CD4-positive, alpha-beta T cell (primary cell): ENCODE data around the gene CYB5A. TPM values are rescaled to one million over a fixed set of nuclear protein-coding genes. Genes with fewer than 3 reads are reported as not detected.

Source experiments
- ATAC-seq: fragments of 200-7000 bp; cut with Tn5 transposase; one replicate; pipeline ENCODE4 v1.10.0; 2022; ENCODE audit warnings: mild to moderate bottlenecking; ENCODE audit not compliant: poor library complexity
- CTCF ChIA-PET: fragments of 350-600 bp; sonication (Branson Sonifier 250); formaldehyde crosslinking; loops from one replicate; lab custom pipeline; 2021; ENCODE audit warnings: antibody characterized with exemption, inconsistent platforms; lab: Charles Lee
- POLR2A ChIA-PET: fragments of 350-600 bp; sonication (Branson Sonifier 250); formaldehyde crosslinking; loops from one replicate; lab custom pipeline; 2021; ENCODE audit warnings: antibody characterized with exemption, inconsistent platforms; lab: Charles Lee
- DNase-seq, 14 experiments: peaks; one replicate each; pipeline ENCODE4 v3.0.0-alpha.2; 2013 to 2020; ENCODE audit warnings: mixed read lengths in 2 of 14
- H3K27ac ChIP-seq, 2 donors: one replicate each; pipeline versions ENCODE4 v1.5.1 to v1.7.0; 2013; ENCODE audit warnings: low read length in 2 of 2, low read depth in 1 of 2, mild to moderate bottlenecking in 1 of 2
- H3K27me3 ChIP-seq, 2 experiments: 1 replicate in 1 of 2; 2 replicates in 1 of 2; pipeline versions ENCODE4 v1.6.1 to v1.7.0; 2013; ENCODE audit warnings: low read length in 2 of 2, control low read depth in 1 of 2, mild to moderate bottlenecking in 1 of 2, moderate library complexity in 1 of 2; ENCODE audit not compliant: insufficient read depth in 2 of 2, control insufficient read depth in 1 of 2
- H3K36me3 ChIP-seq: one replicate; pipeline ENCODE4 v1.6.1; 2013; ENCODE audit warnings: low read length, control low read depth; ENCODE audit not compliant: insufficient read depth
- H3K4me1 ChIP-seq: one replicate; pipeline ENCODE4 v1.6.1; 2013; ENCODE audit warnings: low read length, control low read depth; ENCODE audit not compliant: insufficient read depth
- H3K4me3 ChIP-seq: one replicate; pipeline ENCODE4 v1.5.1; 2013; ENCODE audit warnings: mild to moderate bottlenecking, low read length, moderate library complexity
- H3K9me3 ChIP-seq, 2 experiments: 1 replicate in 1 of 2; 2 replicates in 1 of 2; pipeline versions ENCODE4 v1.6.1 to v1.7.0; 2013; ENCODE audit warnings: low read length in 2 of 2, mild to moderate bottlenecking in 2 of 2, control low read depth in 1 of 2, moderate library complexity in 1 of 2; ENCODE audit not compliant: control insufficient read depth in 1 of 2, insufficient read depth in 1 of 2
- H3K27ac Mint-ChIP-seq: one replicate; pipeline ENCODE4 v1.8.0; 2020; ENCODE audit warnings: mixed read lengths
- H3K27me3 Mint-ChIP-seq: one replicate; pipeline ENCODE4 v1.8.0; 2021; ENCODE audit warnings: mixed read lengths
- H3K36me3 Mint-ChIP-seq: one replicate; pipeline ENCODE4 v1.8.0; 2021; ENCODE audit warnings: low read depth, mixed read lengths
- H3K4me1 Mint-ChIP-seq: one replicate; pipeline ENCODE4 v1.8.0; 2021; ENCODE audit warnings: low read depth, mixed read lengths
- H3K4me3 Mint-ChIP-seq: one replicate; pipeline ENCODE4 v1.8.0; 2020; ENCODE audit warnings: mild to moderate bottlenecking, mixed read lengths
- H3K9me3 Mint-ChIP-seq: one replicate; pipeline ENCODE4 v1.8.0; 2020; ENCODE audit warnings: mixed read lengths
- CTCF ChIP-seq: fragments of 200-600 bp; IDR thresholded peaks from one replicate; pipeline ENCODE4 v1.8.0; 2022; ENCODE audit warnings: antibody characterized with exemption, mild to moderate bottlenecking
- intact Hi-C, 2 experiments: fragments of 100-400 bp; cut with DNase I in 1 of 2; cut with micrococcal nuclease in 1 of 2; formaldehyde crosslinking; loops; one replicate each; pipeline versions ENCODE4 v1.15.1 to v1.9.0; 2023 to 2025; cut with DNase I, micrococcal nuclease
- total RNA-seq, 174 experiments: library from RNA in 2 of 174; stranded (reverse) in 2 of 174; gene quantifications; one replicate each; pipeline ENCODE4 v1.2.3 and lab custom pipeline; 2021 to 2026

The CYB5A gene
- total RNA-seq, 2 experiments from 2014 or later: 3.7 to 4.1 TPM

GRCh38 chr18:74303936-74304335 is 12.2 kb upstream of the CYB5A start:
- intact Hi-C loops: no loop called here
- ATAC-seq (no peak), DNase-seq (no peak)
- Mint-ChIP-seq H3K27me3 (peaks cover 31% of the 10 kb centered on the region), H3K4me3 (no peak overlapping the region), H3K36me3 (no peaks in the 10 kb centered on the region), H3K4me1 (no peaks in the 10 kb centered on the region), H3K9me3 (no peaks in the 10 kb centered on the region), H3K27ac (no peak overlapping the region)
- TF ChIP-seq CTCF: no peak
- Histone ChIP-seq H3K27me3 (peaks cover 0 to 4% of the 10 kb centered on the region in 2 experiments), H3K9me3 (no peaks in the 10 kb centered on the region), H3K27ac (no peak overlapping the region), H3K36me3 (no peaks in the 10 kb centered on the region), H3K4me3 (no peak overlapping the region), H3K4me1 (no peaks in the 10 kb centered on the region)
- POLR2A ChIA-PET: no interaction called here
- CTCF ChIA-PET: no interaction called here

GRCh38 chr18:74303306-74303705 is 11.5 kb upstream of the CYB5A start:
- no peak overlapping the region for H3K4me3 Mint-ChIP-seq
- H3K27me3 Mint-ChIP-seq: peaks cover 31% of the 10 kb centered on the region
- POLR2A ChIA-PET: no interaction called here
- no peaks in the 10 kb centered on the region for H3K9me3 Mint-ChIP-seq
- no peak overlapping the region for H3K4me3 ChIP-seq
- H3K27ac Mint-ChIP-seq: no peak overlapping the region
- ATAC-seq (no peak), DNase-seq (no peak)
- H3K9me3 ChIP-seq: no peaks in the 10 kb centered on the region
- intact Hi-C loops: no loop called here
- no peaks in the 10 kb centered on the region for H3K36me3 Mint-ChIP-seq
- H3K4me1 ChIP-seq: no peaks in the 10 kb centered on the region
- CTCF ChIA-PET: no interaction called here
- no peak for TF ChIP-seq CTCF
- peaks cover 0 to 4% of the 10 kb centered on the region in 2 experiments for H3K27me3 ChIP-seq
- H3K36me3 ChIP-seq: no peaks in the 10 kb centered on the region
- no peaks in the 10 kb centered on the region for H3K4me1 Mint-ChIP-seq
- no peak overlapping the region for H3K27ac ChIP-seq

GRCh38 chr18:74299746-74300145 is 8.0 kb upstream of the CYB5A start:
- no peak for TF ChIP-seq CTCF
- Histone ChIP-seq H3K36me3 (no peaks in the 10 kb centered on the region), H3K4me3 (no peak overlapping the region), H3K9me3 (no peaks in the 10 kb centered on the region), H3K27ac (no peak overlapping the region), H3K27me3 (peaks cover 0 to 4% of the 10 kb centered on the region in 2 experiments), H3K4me1 (no peaks in the 10 kb centered on the region)
- POLR2A ChIA-PET: interaction anchor here (1.3 kb wide), 1 partner anchor 8 kb away, joined by 3 read pairs; the partner anchor contains the start of gene CYB5A
- Mint-ChIP-seq H3K27me3 (peaks cover 12% of the 10 kb centered on the region), H3K9me3 (no peaks in the 10 kb centered on the region), H3K27ac (no peak overlapping the region), H3K36me3 (no peaks in the 10 kb centered on the region), H3K4me3 (no peak overlapping the region), H3K4me1 (no peaks in the 10 kb centered on the region)
- CTCF ChIA-PET: interaction anchor here (0.5 to 1.3 kb wide), 2 partner anchors 194 to 252 kb away, joined by 3 read pairs; no protein-coding TSS in a partner anchor
- DNase-seq (no peak), ATAC-seq (no peak)
- intact Hi-C loops: no loop called here
